Effector memory CD4-positive, alpha-beta T cell (primary cell): ENCODE measurements around the gene ZBTB45.

Experiments
- DNase-seq, 3 donors: peaks; one replicate each; pipeline ENCODE4 v3.0.0-alpha.2; 2020
- H3K27ac ChIP-seq: 2 replicates; pipeline ENCODE4 v1.7.0; 2013; ENCODE audit warnings: mild to moderate bottlenecking, low read length, moderate library complexity; ENCODE audit not compliant: insufficient read depth, poor library complexity, severe bottlenecking
- H3K27me3 ChIP-seq: replicated peaks from 2 replicates; pipeline ENCODE4 v1.7.0; 2013; ENCODE audit warnings: mild to moderate bottlenecking, low read length; ENCODE audit not compliant: insufficient read depth, control insufficient read depth, poor library complexity, severe bottlenecking
- H3K36me3 ChIP-seq: 2 replicates; pipeline ENCODE4 v1.7.0; 2013; ENCODE audit warnings: mild to moderate bottlenecking, low read length, moderate library complexity; ENCODE audit not compliant: control insufficient read depth, insufficient read depth
- H3K4me1 ChIP-seq: 2 replicates; pipeline ENCODE4 v1.7.0; 2013; ENCODE audit warnings: low read length, mild to moderate bottlenecking; ENCODE audit not compliant: control insufficient read depth, insufficient read depth, poor library complexity, severe bottlenecking
- H3K4me3 ChIP-seq: 2 replicates; pipeline ENCODE4 v1.7.0; 2013; ENCODE audit warnings: low read length, low read depth, mild to moderate bottlenecking; ENCODE audit not compliant: insufficient read depth, poor library complexity, severe bottlenecking
- H3K9me3 ChIP-seq: 2 replicates; pipeline ENCODE4 v1.7.0; 2013; ENCODE audit warnings: mild to moderate bottlenecking, low read length, moderate library complexity; ENCODE audit not compliant: control insufficient read depth

Gene ZBTB45

DNA sequence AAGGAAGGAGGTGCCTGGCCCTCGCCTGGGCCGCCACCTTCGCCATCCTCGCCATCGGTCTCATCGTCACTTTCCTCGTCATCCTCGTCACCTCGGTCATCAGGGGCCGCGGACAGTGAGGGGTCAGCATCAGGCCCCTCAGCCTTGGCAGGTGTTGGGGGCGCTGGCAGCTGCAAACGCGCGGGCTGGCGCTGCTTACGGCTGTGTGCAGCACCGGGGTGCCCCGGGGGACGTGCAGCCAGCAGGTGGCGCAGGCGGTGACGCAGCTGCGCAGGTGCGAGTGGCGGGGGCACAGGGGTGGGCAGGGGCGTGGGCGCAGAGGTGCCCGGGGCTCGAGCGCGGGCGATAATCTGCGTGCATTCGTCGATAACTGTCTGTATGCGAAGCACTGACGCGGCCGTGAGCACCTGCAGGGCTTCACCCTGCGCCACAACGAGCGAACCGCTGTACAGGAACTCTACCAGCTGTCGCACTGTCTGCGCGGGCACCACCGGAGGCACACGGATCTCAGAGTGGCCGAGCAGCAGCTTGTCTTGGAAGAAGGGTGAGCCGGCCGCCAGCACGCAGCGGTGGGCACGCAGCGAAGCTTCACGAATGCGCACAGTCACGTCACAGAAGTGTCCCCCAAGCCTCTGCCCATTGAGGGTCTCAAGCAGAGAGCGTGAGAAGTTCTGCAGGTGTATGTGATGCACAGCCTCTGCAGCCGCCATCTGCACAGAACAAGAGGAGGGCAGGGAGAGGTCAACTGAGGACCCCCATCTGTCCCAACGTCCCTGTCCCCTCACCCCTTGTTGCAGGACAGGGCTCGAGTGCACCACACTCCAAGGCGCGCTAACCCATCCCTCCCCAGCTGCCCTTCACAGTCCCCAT is 2.4 kb downstream of the ZBTB45 start:
- H3K9me3 ChIP-seq = no peaks in the 10 kb centered on the region
- H3K4me1 ChIP-seq = peaks cover 26% of the 10 kb centered on the region
- H3K27me3 ChIP-seq = no peaks in the 10 kb centered on the region
- DNase-seq = no peak
- H3K27ac ChIP-seq = no peak overlapping the region
- no peak overlapping the region for H3K4me3 ChIP-seq
- H3K36me3 ChIP-seq = peaks cover 16% of the 10 kb centered on the region

- no peak for DNase-seq
- H3K9me3 ChIP-seq = no peaks in the 10 kb centered on the region
- peaks cover 16% of the 10 kb centered on the region for H3K36me3 ChIP-seq
- no peak overlapping the region for H3K27ac ChIP-seq
- peaks cover 26% of the 10 kb centered on the region for H3K4me1 ChIP-seq
- no peaks in the 10 kb centered on the region for H3K27me3 ChIP-seq
- no peak overlapping the region for H3K4me3 ChIP-seq
Observed at GRCh38 chr19:58516246-58516836, 3.3 kb downstream of the ZBTB45 start.

DNA sequence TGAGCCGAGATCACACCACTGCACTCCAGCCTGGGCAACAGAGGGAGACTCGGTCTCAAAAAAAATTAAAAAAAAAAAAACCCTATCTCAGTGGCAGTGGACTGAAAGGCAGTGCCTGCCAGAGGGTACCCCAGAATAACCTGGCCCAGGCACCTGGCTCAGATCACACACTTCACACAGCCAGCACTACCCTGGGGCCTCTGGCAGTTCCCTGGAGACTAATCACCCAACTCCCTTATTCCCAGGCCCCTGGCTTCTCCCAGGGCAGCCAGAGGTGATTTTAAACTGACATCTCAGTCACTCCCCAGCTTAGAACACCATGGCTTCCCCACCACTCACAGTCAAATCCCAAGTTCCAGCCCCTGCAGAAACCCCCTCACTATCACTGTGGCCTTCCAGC is 4.4 kb downstream of the ZBTB45 start:
- peak overlapping the region; percentile 3 for H3K27ac ChIP-seq
- no peak overlapping the region for H3K4me3 ChIP-seq
- no peak for DNase-seq
- peaks cover 16% of the 10 kb centered on the region for H3K36me3 ChIP-seq
- H3K4me1 ChIP-seq = peaks cover 26% of the 10 kb centered on the region
- H3K9me3 ChIP-seq = no peaks in the 10 kb centered on the region
- no peaks in the 10 kb centered on the region for H3K27me3 ChIP-seq

DNA sequence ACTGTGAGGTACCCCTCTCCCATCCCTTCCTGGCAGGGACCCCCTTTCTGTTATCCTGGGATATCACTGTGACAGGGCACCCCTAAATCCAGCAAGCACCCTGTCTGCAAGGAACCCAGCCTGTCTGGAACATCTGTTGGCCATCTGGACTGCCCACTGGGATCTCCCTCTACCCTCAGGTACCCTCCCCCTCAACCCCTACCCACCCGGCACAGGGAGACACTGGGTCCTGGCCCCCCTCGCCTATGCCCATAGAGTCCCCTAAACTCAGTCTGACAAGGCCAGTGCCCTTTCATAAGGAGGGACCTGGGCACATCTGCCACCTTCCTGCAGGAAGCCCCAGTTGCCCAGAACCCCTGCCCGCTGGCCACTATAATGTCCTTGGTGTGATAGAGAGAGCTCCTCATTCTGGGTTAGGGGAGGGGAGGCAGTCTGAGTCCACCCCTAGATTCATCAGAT is 5.0 kb downstream of the ZBTB45 start:
- Histone ChIP-seq H3K9me3 (no peaks in the 10 kb centered on the region), H3K4me1 (peaks cover 26% of the 10 kb centered on the region), H3K4me3 (no peak overlapping the region), H3K27me3 (no peaks in the 10 kb centered on the region), H3K27ac (no peak overlapping the region), H3K36me3 (peaks cover 16% of the 10 kb centered on the region)
- DNase-seq = no peak

- Histone ChIP-seq H3K27me3 (no peaks in the 10 kb centered on the region), H3K36me3 (peaks cover 16% of the 10 kb centered on the region), H3K4me3 (no peak overlapping the region), H3K4me1 (peaks cover 22% of the 10 kb centered on the region), H3K9me3 (no peaks in the 10 kb centered on the region), H3K27ac (peak overlapping the region; percentile 42)
- peak; percentile 83 to 89 (median 87) for DNase-seq
Observed at GRCh38 chr19:58513694-58514563, 5.7 kb downstream of the ZBTB45 start.

- H3K27me3 ChIP-seq = no peaks in the 10 kb centered on the region
- no peaks in the 10 kb centered on the region for H3K9me3 ChIP-seq
- H3K4me3 ChIP-seq = no peak overlapping the region
- peak overlapping the region; percentile 42 for H3K27ac ChIP-seq
- peaks cover 16% of the 10 kb centered on the region for H3K4me1 ChIP-seq
- no peak for DNase-seq
- peaks cover 16% of the 10 kb centered on the region for H3K36me3 ChIP-seq
Observed at GRCh38 chr19:58513213-58513693, 6.4 kb downstream of the ZBTB45 start.

DNA sequence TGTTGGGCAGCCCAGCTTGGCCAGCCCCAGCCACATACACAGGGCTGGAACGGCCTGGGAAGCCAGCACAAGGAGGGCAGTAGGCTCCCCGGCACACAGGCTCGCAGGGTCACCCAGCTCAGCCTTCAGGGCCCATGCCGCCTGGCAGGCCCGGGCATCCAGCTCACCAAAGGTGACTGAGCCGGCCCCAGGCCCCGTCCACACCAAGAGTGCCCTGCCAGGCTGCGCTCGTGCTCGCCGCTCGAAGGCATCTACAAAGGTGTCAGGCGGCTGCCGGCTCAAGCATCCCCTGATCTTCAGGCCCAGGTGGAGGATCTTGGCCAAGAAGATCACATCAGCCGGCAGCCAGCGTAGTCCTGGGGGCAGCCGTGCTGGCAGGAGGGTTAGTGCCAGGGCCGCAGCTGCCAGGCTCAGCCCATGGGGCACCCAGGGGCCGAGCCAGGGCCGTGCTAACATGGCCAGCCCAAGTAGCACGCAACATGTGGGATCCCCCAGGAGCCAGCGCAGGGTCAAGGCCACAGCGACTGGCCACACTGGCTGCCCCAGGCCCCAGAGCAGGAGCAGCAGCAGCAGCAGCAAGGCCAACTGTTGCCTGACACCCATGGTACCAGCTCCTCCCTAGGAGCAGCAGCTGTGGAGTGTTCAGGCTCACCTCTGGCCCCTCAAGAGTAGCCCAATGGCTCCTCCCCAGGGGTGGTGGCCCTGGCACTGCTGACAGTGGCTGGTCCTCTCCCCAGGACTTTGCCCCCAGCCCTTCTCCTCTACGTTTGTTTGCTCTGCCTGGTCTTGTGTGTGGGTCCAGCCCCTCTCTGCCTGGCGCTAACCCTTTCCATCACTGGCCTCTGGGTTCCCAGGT is 8.0 kb downstream of the ZBTB45 start, which contains the start of gene SLC27A5:
SLC27A5 (minus strand) TSS at position 640 of the 856 bp plus-strand sequence; CDS start at position 603, 37 bp downstream.
- Histone ChIP-seq H3K9me3 (no peaks in the 10 kb centered on the region), H3K4me1 (peaks cover 12% of the 10 kb centered on the region), H3K4me3 (no peak within 1 kb of the TSS), H3K36me3 (peaks cover 7% of the 10 kb centered on the region), H3K27me3 (no peaks in the 10 kb centered on the region), H3K27ac (no peak within 1 kb of the TSS)
- no peak for DNase-seq

- no peak overlapping the region for H3K27ac ChIP-seq
- H3K9me3 ChIP-seq = no peaks in the 10 kb centered on the region
- H3K4me1 ChIP-seq = peaks cover 12% of the 10 kb centered on the region
- no peak overlapping the region for H3K4me3 ChIP-seq
- H3K36me3 ChIP-seq = no peaks in the 10 kb centered on the region
- H3K27me3 ChIP-seq = no peaks in the 10 kb centered on the region
- DNase-seq = no peak
Observed at GRCh38 chr19:58510084-58510862, 9.3 kb downstream of the ZBTB45 start.
